AG09319 (cell line): ENCODE data around the gene TLL2.

Source experiments
- DNase-seq: peaks from one replicate; pipeline ENCODE4 v3.0.0-alpha.2; 2010; ENCODE audit warnings: low read depth; ENCODE audit errors: extremely low read depth
- TF ChIP-seq, protein P1 (sequence below): IDR thresholded peaks from 2 replicates; pipeline ENCODE4 v1.5.1; 2011; ENCODE audit warnings: low read depth, mild to moderate bottlenecking, inconsistent platforms, low read length, moderate library complexity

TLL2 gene

DNA sequence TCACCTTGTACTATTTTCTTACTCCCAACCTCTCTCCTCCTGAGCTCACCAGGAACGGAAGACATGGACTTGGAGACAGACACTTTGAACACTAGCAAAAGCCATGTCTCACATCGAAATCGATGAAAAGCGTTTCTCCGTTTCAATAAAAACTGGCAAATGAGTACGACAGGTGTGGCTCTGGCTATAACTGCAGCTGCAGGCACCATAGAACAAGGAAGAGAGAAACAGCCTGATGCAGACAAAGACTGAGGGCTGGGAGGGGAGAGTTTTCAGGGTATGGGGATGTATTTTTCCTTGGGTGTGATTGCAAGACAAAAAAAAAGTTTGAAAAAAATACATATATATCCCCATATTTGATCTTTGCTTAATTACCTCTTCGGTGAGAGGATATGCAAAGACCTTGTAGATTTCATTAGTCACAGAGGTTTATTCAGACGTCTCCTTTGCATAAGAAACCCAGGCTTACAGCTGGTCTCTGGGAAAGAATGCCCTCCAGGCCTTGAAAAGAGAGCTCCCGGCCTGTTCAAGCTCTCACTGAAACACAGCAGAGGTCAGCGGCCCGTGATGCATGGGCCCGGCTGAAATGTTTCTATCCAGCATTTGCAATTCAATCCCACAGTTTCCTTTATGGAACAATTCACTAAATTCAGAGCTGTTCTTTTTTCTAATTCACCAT is 63.1 kb downstream of the TLL2 start:
- TF ChIP-seq, protein P1, sequence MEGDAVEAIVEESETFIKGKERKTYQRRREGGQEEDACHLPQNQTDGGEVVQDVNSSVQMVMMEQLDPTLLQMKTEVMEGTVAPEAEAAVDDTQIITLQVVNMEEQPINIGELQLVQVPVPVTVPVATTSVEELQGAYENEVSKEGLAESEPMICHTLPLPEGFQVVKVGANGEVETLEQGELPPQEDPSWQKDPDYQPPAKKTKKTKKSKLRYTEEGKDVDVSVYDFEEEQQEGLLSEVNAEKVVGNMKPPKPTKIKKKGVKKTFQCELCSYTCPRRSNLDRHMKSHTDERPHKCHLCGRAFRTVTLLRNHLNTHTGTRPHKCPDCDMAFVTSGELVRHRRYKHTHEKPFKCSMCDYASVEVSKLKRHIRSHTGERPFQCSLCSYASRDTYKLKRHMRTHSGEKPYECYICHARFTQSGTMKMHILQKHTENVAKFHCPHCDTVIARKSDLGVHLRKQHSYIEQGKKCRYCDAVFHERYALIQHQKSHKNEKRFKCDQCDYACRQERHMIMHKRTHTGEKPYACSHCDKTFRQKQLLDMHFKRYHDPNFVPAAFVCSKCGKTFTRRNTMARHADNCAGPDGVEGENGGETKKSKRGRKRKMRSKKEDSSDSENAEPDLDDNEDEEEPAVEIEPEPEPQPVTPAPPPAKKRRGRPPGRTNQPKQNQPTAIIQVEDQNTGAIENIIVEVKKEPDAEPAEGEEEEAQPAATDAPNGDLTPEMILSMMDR = no peak
- no peak for DNase-seq

GRCh38 chr10:96448558-96448957 is 65.2 kb downstream of the TLL2 start:
- no peak for DNase-seq
- TF ChIP-seq, protein P1 = no peak

- no peak for DNase-seq
- TF ChIP-seq, protein P1 = no peak
These were observed 65.7 kb downstream of the TLL2 start for GRCh38 chr10:96448021-96448457.

- TF ChIP-seq, protein P1 = no peak
- DNase-seq = no peak
These were observed 66.6 kb downstream of the TLL2 start for GRCh38 chr10:96446966-96447596.

GRCh38 chr10:96441987-96442643 is 71.6 kb downstream of the TLL2 start:
- no peak for DNase-seq
- TF ChIP-seq, protein P1 = no peak

- DNase-seq = no peak
- TF ChIP-seq, protein P1 = no peak
These were observed 72.3 kb downstream of the TLL2 start for GRCh38 chr10:96441322-96441885.
